Measurements from ENCODE around the gene SLCO3A1. TPM values are rescaled to one million over a fixed set of nuclear protein-coding genes. Genes with fewer than 3 reads are reported as not detected.

The SLCO3A1 gene
- total RNA-seq, 1 experiment from 2014 or later = not detected

DNA sequence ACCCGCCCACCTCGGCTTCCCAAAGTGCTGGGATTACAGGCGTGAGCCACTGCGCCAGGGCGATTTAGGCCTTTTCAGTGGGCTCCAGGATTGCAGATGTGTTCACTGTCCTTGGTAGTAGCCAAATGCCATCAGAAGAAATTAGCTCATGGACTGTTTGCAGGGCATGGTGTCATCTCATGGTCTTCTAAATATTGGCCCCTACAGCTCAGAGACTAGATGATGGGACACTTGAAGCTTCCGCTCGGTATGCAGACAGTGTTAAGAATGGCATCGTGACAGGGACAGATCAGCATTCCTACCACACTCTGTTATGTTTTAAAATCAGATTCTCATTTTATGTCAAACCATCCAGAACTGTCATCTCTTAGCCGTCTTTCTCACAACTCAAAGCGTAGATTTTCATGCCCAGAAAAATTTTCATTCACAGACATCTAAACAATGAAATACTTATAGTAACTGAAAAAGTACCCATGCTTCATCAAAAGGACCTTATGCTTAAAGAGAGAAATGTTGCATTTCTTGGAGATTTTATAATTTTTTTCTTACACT lies 24.9 kb downstream of the SLCO3A1 start:
- Mint-ChIP-seq H3K4me1 (ENCODE audit: low read depth, unreplicated experiment) (no peaks in the 10 kb centered on the region), H3K4me3 (ENCODE audit: unreplicated experiment) (no peak overlapping the region), H3K27me3 (ENCODE audit: insufficient read depth, unreplicated experiment) (peaks cover 2% of the 10 kb centered on the region), H3K36me3 (ENCODE audit: insufficient read depth, unreplicated experiment) (no peaks in the 10 kb centered on the region), H3K9me3 (ENCODE audit: unreplicated experiment) (no peaks in the 10 kb centered on the region), H3K27ac (ENCODE audit: unreplicated experiment) (no peak overlapping the region)
- ChIA-PET POLR2A (no interaction called here), CTCF (no interaction called here)
- Histone ChIP-seq H3K36me3 (ENCODE audit: control insufficient read depth, insufficient read depth, low read length) (no peaks in the 10 kb centered on the region), H3K9me3 (no peaks in the 10 kb centered on the region), H3K27me3 (replicated peaks; ENCODE audit: control insufficient read depth, insufficient read depth, low read length) (peaks cover 1% of the 10 kb centered on the region; the same call in 1 of the 2 replicates), H3K4me3 (ENCODE audit: low read depth, low read length) (no peak overlapping the region), H3K4me1 (no peaks in the 10 kb centered on the region)
- no peak for DNase-seq
- intact Hi-C loops (cut with micrococcal nuclease; ENCODE audit: unreplicated experiment) = no loop called here
- TF ChIP-seq, protein P1, sequence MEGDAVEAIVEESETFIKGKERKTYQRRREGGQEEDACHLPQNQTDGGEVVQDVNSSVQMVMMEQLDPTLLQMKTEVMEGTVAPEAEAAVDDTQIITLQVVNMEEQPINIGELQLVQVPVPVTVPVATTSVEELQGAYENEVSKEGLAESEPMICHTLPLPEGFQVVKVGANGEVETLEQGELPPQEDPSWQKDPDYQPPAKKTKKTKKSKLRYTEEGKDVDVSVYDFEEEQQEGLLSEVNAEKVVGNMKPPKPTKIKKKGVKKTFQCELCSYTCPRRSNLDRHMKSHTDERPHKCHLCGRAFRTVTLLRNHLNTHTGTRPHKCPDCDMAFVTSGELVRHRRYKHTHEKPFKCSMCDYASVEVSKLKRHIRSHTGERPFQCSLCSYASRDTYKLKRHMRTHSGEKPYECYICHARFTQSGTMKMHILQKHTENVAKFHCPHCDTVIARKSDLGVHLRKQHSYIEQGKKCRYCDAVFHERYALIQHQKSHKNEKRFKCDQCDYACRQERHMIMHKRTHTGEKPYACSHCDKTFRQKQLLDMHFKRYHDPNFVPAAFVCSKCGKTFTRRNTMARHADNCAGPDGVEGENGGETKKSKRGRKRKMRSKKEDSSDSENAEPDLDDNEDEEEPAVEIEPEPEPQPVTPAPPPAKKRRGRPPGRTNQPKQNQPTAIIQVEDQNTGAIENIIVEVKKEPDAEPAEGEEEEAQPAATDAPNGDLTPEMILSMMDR (IDR thresholded peaks at IDR 0.05; ENCODE audit: insufficient read depth in 1 of 2, low read depth in 1 of 2, low read length in 1 of 2, severe bottlenecking in 1 of 2, unreplicated experiment in 1 of 2) = no peak
- BruUV-seq (replicated peaks) = no TSS peak

DNA sequence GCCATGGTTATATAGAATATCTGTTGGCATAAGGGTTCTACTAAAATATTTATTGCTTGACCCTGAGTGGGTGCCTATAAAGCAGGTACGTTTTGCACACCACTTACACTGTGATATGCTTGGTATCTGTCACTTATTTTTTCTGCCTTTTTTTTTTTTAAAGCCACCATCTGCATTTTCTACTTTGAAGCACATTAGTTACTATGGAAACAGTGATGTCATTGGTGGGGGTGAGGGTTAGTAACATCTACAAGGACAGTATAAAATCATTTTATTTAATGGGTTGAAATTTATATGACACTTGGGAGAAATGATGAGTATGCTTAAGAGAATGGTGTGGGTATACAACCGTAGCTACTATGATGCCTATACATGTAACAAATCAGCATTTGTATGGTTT lies 25.6 kb downstream of the SLCO3A1 start:
- Mint-ChIP-seq H3K36me3 (ENCODE audit: insufficient read depth, unreplicated experiment) (no peaks in the 10 kb centered on the region), H3K4me3 (ENCODE audit: unreplicated experiment) (no peak overlapping the region), H3K4me1 (ENCODE audit: low read depth, unreplicated experiment) (no peaks in the 10 kb centered on the region), H3K27ac (ENCODE audit: unreplicated experiment) (no peak overlapping the region), H3K9me3 (ENCODE audit: unreplicated experiment) (no peaks in the 10 kb centered on the region), H3K27me3 (ENCODE audit: insufficient read depth, unreplicated experiment) (peaks cover 2% of the 10 kb centered on the region)
- Histone ChIP-seq H3K9me3 (no peaks in the 10 kb centered on the region), H3K4me1 (no peaks in the 10 kb centered on the region), H3K27me3 (replicated peaks; ENCODE audit: control insufficient read depth, insufficient read depth, low read length) (peaks cover 1% of the 10 kb centered on the region; the same call in 1 of the 2 replicates), H3K36me3 (ENCODE audit: control insufficient read depth, insufficient read depth, low read length) (no peaks in the 10 kb centered on the region), H3K4me3 (ENCODE audit: low read depth, low read length) (no peak overlapping the region)
- intact Hi-C loops (cut with micrococcal nuclease; ENCODE audit: unreplicated experiment) = no loop called here
- ChIA-PET CTCF (no interaction called here), POLR2A (no interaction called here)
- no peak for DNase-seq
- BruUV-seq (replicated peaks) = no TSS peak
- TF ChIP-seq, protein P1 (IDR thresholded peaks at IDR 0.05; ENCODE audit: insufficient read depth in 1 of 2, low read depth in 1 of 2, low read length in 1 of 2, severe bottlenecking in 1 of 2, unreplicated experiment in 1 of 2) = no peak

DNA sequence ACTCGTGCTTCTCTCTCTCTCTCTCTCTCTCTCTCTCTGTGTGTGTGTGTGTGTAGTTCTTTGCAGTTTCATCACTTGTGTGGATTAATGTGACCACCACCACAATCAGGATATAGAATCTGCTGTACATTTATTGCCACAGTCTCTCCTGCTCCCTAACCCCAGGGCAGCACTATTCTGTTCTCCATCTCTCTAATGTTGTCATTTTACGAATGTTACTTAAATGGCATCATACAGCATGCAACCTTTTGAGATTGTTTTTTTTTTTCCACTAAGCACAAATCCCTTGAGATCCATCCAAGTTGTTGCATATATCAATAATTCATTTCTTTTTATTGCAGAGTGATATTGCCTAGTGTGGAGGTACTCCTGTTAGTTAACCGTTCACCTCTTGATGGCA lies 26.9 kb downstream of the SLCO3A1 start:
- Mint-ChIP-seq H3K4me3 (ENCODE audit: unreplicated experiment) (no peak overlapping the region), H3K4me1 (ENCODE audit: low read depth, unreplicated experiment) (no peaks in the 10 kb centered on the region), H3K9me3 (ENCODE audit: unreplicated experiment) (no peaks in the 10 kb centered on the region), H3K27me3 (ENCODE audit: insufficient read depth, unreplicated experiment) (peaks cover 2% of the 10 kb centered on the region), H3K36me3 (ENCODE audit: insufficient read depth, unreplicated experiment) (no peaks in the 10 kb centered on the region), H3K27ac (ENCODE audit: unreplicated experiment) (no peak overlapping the region)
- Histone ChIP-seq H3K27me3 (replicated peaks; ENCODE audit: control insufficient read depth, insufficient read depth, low read length) (peaks cover 1% of the 10 kb centered on the region; the same call in 1 of the 2 replicates), H3K4me3 (ENCODE audit: low read depth, low read length) (no peak overlapping the region), H3K36me3 (ENCODE audit: control insufficient read depth, insufficient read depth, low read length) (no peaks in the 10 kb centered on the region), H3K9me3 (no peaks in the 10 kb centered on the region), H3K4me1 (no peaks in the 10 kb centered on the region)
- DNase-seq = no peak
- TF ChIP-seq, protein P1 (IDR thresholded peaks at IDR 0.05; ENCODE audit: insufficient read depth in 1 of 2, low read depth in 1 of 2, low read length in 1 of 2, severe bottlenecking in 1 of 2, unreplicated experiment in 1 of 2) = no peak
- intact Hi-C loops (cut with micrococcal nuclease; ENCODE audit: unreplicated experiment) = no loop called here
- ChIA-PET POLR2A (no interaction called here), CTCF (no interaction called here)
- no TSS peak for BruUV-seq (replicated peaks)

Measured in Caco-2 (cell line).